Measurements from ENCODE around the gene FAM124A.

DNA sequence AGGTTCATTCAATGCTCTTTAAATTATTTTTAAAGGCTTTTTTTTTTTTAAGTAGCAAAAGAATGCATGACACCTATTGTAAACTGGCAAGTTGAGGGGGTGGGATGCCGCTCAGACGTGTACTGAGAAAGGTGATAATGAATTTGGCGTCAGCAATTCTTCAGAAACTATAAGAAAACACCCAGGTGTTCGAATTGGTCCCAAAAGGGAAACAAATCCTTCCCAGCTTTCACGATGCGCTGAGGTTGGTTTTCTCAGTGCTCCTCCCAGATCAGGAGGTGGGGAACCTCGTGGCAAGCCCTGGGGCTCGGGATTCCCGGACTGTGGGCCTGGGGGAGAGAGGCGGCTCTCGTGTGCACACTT, 543 bp upstream of the FAM124A start:
- TF ChIP-seq, protein P1, sequence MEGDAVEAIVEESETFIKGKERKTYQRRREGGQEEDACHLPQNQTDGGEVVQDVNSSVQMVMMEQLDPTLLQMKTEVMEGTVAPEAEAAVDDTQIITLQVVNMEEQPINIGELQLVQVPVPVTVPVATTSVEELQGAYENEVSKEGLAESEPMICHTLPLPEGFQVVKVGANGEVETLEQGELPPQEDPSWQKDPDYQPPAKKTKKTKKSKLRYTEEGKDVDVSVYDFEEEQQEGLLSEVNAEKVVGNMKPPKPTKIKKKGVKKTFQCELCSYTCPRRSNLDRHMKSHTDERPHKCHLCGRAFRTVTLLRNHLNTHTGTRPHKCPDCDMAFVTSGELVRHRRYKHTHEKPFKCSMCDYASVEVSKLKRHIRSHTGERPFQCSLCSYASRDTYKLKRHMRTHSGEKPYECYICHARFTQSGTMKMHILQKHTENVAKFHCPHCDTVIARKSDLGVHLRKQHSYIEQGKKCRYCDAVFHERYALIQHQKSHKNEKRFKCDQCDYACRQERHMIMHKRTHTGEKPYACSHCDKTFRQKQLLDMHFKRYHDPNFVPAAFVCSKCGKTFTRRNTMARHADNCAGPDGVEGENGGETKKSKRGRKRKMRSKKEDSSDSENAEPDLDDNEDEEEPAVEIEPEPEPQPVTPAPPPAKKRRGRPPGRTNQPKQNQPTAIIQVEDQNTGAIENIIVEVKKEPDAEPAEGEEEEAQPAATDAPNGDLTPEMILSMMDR (conservative IDR thresholded peaks at IDR 0.05; ENCODE audit: low read depth in 2 of 2): no peak
- TF ChIP-seq EZH2 (IDR thresholded peaks at IDR 0.05; ENCODE audit: low read depth, unreplicated experiment) (no peak), REST (IDR thresholded peaks at IDR 0.05; ENCODE audit: unreplicated experiment) (no peak)
